Measurements from ENCODE around the gene SBNO2. TPM values are rescaled to one million over a fixed set of nuclear protein-coding genes. Genes with fewer than 3 reads are reported as not detected.

SBNO2 gene
- total RNA-seq, 1 donor from 2014 or later, result 61.6 TPM

DNA sequence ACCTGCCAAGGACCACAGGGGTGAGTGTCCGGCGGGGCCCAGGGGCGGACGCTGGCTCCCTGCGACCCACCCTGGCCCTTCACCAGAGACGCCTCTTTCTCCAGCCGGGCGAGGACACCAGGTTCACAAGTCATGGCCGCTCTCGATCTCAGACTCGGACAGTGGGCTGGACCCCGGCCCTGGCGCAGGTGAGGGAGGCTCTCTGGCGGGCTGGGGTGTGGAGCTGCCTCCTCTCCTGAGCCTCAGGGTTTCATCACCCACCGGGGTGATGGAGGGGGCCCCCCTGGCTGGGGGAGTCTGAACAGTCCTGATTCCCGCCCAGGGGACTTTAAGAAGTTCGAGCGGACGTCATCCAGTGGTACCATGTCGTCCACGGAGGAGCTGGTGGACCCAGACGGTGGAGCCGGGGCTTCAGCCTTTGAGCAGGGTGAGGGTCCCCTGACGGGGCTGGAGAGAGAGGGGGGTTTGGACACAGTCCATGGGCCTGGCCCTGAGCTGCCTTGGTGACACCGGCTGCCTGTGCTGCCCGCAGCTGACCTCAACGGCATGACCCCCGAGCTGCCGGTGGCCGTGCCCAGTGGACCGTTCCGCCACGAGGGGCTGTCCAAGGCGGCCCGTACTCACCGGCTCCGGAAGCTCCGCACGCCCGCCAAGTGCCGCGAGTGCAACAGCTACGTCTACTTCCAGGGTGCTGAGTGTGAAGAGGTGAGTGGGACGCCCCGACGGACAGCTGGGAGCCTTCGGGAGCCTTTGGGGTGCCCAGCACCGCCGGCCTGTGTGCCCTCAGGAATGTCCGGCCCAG lies 93.5 kb downstream of the SBNO2 start:
- Mint-ChIP-seq H3K27ac (ENCODE audit: unreplicated experiment) (no peak overlapping the region), H3K4me3 (ENCODE audit: unreplicated experiment) (no peak overlapping the region), H3K36me3 (ENCODE audit: unreplicated experiment) (no peaks in the 10 kb centered on the region), H3K9me3 (ENCODE audit: unreplicated experiment) (no peaks in the 10 kb centered on the region), H3K4me1 (ENCODE audit: unreplicated experiment) (peaks cover 10% of the 10 kb centered on the region), H3K27me3 (ENCODE audit: unreplicated experiment) (no peaks in the 10 kb centered on the region)
- no peak for DNase-seq (ENCODE audit: extremely low spot score, unreplicated experiment)
- TF ChIP-seq, protein P1, sequence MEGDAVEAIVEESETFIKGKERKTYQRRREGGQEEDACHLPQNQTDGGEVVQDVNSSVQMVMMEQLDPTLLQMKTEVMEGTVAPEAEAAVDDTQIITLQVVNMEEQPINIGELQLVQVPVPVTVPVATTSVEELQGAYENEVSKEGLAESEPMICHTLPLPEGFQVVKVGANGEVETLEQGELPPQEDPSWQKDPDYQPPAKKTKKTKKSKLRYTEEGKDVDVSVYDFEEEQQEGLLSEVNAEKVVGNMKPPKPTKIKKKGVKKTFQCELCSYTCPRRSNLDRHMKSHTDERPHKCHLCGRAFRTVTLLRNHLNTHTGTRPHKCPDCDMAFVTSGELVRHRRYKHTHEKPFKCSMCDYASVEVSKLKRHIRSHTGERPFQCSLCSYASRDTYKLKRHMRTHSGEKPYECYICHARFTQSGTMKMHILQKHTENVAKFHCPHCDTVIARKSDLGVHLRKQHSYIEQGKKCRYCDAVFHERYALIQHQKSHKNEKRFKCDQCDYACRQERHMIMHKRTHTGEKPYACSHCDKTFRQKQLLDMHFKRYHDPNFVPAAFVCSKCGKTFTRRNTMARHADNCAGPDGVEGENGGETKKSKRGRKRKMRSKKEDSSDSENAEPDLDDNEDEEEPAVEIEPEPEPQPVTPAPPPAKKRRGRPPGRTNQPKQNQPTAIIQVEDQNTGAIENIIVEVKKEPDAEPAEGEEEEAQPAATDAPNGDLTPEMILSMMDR (IDR thresholded peaks at IDR 0.05), result no peak

- H3K4me3 Mint-ChIP-seq (ENCODE audit: unreplicated experiment), result no peak overlapping the region
- TF ChIP-seq, protein P1 (IDR thresholded peaks at IDR 0.05), result no peak
- no peak for DNase-seq (ENCODE audit: extremely low spot score, unreplicated experiment)
- H3K9me3 Mint-ChIP-seq (ENCODE audit: unreplicated experiment), result no peaks in the 10 kb centered on the region
- no peak overlapping the region for H3K27ac Mint-ChIP-seq (ENCODE audit: unreplicated experiment)
- H3K27me3 Mint-ChIP-seq (ENCODE audit: unreplicated experiment), result no peaks in the 10 kb centered on the region
- peaks cover 10% of the 10 kb centered on the region for H3K4me1 Mint-ChIP-seq (ENCODE audit: unreplicated experiment)
- H3K36me3 Mint-ChIP-seq (ENCODE audit: unreplicated experiment), result no peaks in the 10 kb centered on the region
Observed at GRCh38 chr19:1079566-1080111, 94.4 kb downstream of the SBNO2 start.

- Mint-ChIP-seq H3K4me3 (ENCODE audit: unreplicated experiment) (no peak overlapping the region), H3K36me3 (ENCODE audit: unreplicated experiment) (no peaks in the 10 kb centered on the region), H3K27me3 (ENCODE audit: unreplicated experiment) (peaks cover under 1% of the 10 kb centered on the region), H3K4me1 (ENCODE audit: unreplicated experiment) (peaks cover 8% of the 10 kb centered on the region), H3K27ac (ENCODE audit: unreplicated experiment) (no peak overlapping the region), H3K9me3 (ENCODE audit: unreplicated experiment) (no peaks in the 10 kb centered on the region)
- TF ChIP-seq, protein P1 (IDR thresholded peaks at IDR 0.05), result no peak
- no peak for DNase-seq (ENCODE audit: extremely low spot score, unreplicated experiment)
Observed at GRCh38 chr19:1076951-1077350, 97.1 kb downstream of the SBNO2 start.

DNA sequence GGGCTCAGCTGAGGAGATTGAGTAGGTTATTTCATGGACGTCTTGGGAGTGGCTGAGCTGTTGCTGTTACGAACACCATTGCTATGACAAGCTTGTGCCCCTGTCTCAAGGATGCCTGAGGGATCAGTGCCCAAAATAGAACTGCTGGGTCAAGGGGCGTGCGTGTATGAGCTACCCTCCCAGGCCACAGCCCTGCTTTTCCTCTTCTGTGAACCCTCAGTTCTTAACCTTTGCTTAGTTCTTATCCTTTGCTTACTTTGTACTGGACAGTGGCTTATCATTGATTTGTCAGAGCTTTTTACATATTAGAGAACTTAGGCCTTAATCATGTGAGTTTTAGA lies 98.1 kb downstream of the SBNO2 start:
- no peak overlapping the region for H3K4me3 Mint-ChIP-seq (ENCODE audit: unreplicated experiment)
- TF ChIP-seq, protein P1 (IDR thresholded peaks at IDR 0.05), result no peak
- H3K9me3 Mint-ChIP-seq (ENCODE audit: unreplicated experiment), result no peaks in the 10 kb centered on the region
- no peak for DNase-seq (ENCODE audit: extremely low spot score, unreplicated experiment)
- H3K4me1 Mint-ChIP-seq (ENCODE audit: unreplicated experiment), result peaks cover 8% of the 10 kb centered on the region
- H3K36me3 Mint-ChIP-seq (ENCODE audit: unreplicated experiment), result no peaks in the 10 kb centered on the region
- H3K27ac Mint-ChIP-seq (ENCODE audit: unreplicated experiment), result no peak overlapping the region
- peaks cover 5% of the 10 kb centered on the region for H3K27me3 Mint-ChIP-seq (ENCODE audit: unreplicated experiment)

GRCh38 chr19:1074544-1075283 lies 99.4 kb downstream of the SBNO2 start:
- no peaks in the 10 kb centered on the region for H3K36me3 Mint-ChIP-seq (ENCODE audit: unreplicated experiment)
- H3K27me3 Mint-ChIP-seq (ENCODE audit: unreplicated experiment), result peaks cover 5% of the 10 kb centered on the region
- peaks cover 5% of the 10 kb centered on the region for H3K4me1 Mint-ChIP-seq (ENCODE audit: unreplicated experiment)
- no peak overlapping the region for H3K4me3 Mint-ChIP-seq (ENCODE audit: unreplicated experiment)
- H3K27ac Mint-ChIP-seq (ENCODE audit: unreplicated experiment), result no peak overlapping the region
- H3K9me3 Mint-ChIP-seq (ENCODE audit: unreplicated experiment), result no peaks in the 10 kb centered on the region
- TF ChIP-seq, protein P1 (IDR thresholded peaks at IDR 0.05), result no peak
- no peak for DNase-seq (ENCODE audit: extremely low spot score, unreplicated experiment)

Data from osteocyte (in vitro differentiated cells).